ENCODE measurements around the gene ZC3H4. TPM values are rescaled to one million over a fixed set of nuclear protein-coding genes. Genes with fewer than 3 reads are reported as not detected.
A peak's percentile ranks its signal among the peaks of the same experiment; 100 is the strongest.

The ZC3H4 gene
- total and polyA plus RNA-seq, 12 donors, result 5.7 to 45.0 (median 23.6) TPM

DNA sequence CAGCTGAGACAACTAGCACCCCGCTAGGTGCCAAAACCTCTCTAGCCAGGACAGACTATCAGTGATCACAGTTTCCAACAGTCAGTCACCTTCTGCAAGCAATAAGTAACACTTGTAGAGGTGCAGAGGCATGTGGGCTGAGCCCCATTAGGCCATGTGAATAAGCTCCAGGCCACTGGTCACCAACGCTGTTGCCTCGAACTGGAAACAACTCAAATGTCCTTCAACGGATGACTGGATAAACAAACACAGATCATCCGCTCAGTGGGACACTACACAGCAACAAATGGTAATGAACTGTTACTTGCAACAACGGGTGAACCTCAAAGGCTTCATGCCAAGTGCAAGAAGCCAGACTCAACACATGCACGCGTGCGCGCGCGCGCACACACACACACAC lies 37.6 kb downstream of the ZC3H4 start:
- 65 to 75% (median 68%) methylated on average over 12 to 13 of the region's 13 CpGs for WGBS, 4 donors
- DNase-seq, result peak in 3 of 7 donors; percentile 37 to 51 (median 51)
- Histone ChIP-seq H3K9me3 (replicated peaks in 1 of 3) (no peaks in the 10 kb centered on the region), H3K27ac (no peak overlapping the region), H3K27me3 (no peaks in the 10 kb centered on the region), H3K36me3 (replicated peaks in 1 of 2) (peaks cover 0 to 67% of the 10 kb centered on the region in 2 donors), H3K4me1 (replicated peaks in 1 of 2) (peaks cover 0 to 8% of the 10 kb centered on the region in 2 donors), H3K4me3 (no peak overlapping the region)
- intact Hi-C loops (cut with DNase I), result loop anchor here in 1 of 2 donors (5.0 kb wide), 1 partner anchor 51 kb away; no protein-coding TSS in a partner anchor
- TF ChIP-seq, protein P1, sequence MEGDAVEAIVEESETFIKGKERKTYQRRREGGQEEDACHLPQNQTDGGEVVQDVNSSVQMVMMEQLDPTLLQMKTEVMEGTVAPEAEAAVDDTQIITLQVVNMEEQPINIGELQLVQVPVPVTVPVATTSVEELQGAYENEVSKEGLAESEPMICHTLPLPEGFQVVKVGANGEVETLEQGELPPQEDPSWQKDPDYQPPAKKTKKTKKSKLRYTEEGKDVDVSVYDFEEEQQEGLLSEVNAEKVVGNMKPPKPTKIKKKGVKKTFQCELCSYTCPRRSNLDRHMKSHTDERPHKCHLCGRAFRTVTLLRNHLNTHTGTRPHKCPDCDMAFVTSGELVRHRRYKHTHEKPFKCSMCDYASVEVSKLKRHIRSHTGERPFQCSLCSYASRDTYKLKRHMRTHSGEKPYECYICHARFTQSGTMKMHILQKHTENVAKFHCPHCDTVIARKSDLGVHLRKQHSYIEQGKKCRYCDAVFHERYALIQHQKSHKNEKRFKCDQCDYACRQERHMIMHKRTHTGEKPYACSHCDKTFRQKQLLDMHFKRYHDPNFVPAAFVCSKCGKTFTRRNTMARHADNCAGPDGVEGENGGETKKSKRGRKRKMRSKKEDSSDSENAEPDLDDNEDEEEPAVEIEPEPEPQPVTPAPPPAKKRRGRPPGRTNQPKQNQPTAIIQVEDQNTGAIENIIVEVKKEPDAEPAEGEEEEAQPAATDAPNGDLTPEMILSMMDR (IDR thresholded peaks at IDR 0.05), result no peak
- TF ChIP-seq POLR2A (IDR thresholded peaks at IDR 0.05), result no peak

DNA sequence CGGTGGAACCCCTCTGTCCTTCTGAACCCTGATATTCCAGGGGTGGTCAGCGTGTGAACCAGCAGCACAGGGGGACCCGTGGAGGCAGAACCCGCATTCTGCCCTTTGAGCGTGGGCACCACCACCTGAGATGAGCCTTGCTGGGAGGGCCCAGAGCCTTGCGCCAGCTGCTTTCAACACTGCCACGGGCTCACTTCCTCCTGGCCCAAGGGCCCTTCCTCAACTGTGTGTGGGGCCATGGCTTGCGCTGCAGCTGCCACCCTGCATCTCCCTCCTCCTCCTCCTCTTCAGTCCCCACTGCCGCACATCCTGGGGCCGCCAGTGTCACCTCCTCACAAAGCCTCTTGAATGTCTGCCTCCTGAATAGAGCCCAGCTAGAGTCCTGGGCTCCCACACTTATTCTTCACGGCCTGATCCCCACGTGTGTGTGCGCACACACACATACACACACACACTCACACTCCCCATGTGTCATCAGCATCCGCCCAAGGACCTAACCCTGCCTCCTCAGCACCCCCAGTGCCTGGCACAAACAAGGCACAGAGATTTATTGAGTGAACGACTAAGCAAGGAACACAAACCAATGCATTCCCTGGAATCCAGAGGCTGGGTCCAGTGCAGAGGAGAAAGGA lies 38.3 kb downstream of the ZC3H4 start:
- peak in 1 of 7 donors; percentile 15 for DNase-seq
- Histone ChIP-seq H3K27ac (no peak overlapping the region), H3K9me3 (replicated peaks in 1 of 3) (no peaks in the 10 kb centered on the region), H3K4me1 (replicated peaks in 1 of 2) (peaks cover 0 to 8% of the 10 kb centered on the region in 2 donors), H3K4me3 (no peak overlapping the region), H3K36me3 (replicated peaks in 1 of 2) (peaks cover 0 to 67% of the 10 kb centered on the region in 2 donors), H3K27me3 (no peaks in the 10 kb centered on the region)
- intact Hi-C loops (cut with DNase I), result loop anchor here in 1 of 2 donors (5.0 kb wide), 1 partner anchor 52 kb away; no protein-coding TSS in a partner anchor
- 71 to 81% (median 76%) methylated on average over 12 to 15 of the region's 15 CpGs for WGBS, 4 donors
- no peak for TF ChIP-seq POLR2A (IDR thresholded peaks at IDR 0.05)
- TF ChIP-seq, protein P1 (IDR thresholded peaks at IDR 0.05), result no peak

DNA sequence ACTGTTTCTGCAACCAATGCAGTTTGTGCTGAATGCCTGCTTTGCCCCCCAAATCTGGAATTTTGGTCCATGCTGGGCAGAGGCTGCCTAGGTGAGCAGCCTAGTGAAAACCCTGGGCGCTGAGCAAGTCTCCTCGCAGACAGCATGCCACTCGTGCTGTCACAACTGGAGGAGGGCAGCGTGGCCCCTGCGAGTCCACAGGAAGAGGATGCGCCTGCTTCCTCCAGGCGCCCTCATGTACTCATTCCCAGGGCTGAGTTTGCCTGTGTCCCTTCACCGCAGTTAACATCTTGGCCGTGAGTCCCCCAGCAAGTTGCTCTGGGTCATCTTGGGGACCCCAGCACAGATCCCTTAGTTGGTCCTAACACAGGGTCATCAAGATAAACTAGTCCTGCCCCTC lies 39.0 kb downstream of the ZC3H4 start:
- no peak overlapping the region for H3K27ac ChIP-seq
- TF ChIP-seq, protein P1 (IDR thresholded peaks at IDR 0.05), result no peak
- TF ChIP-seq POLR2A (IDR thresholded peaks at IDR 0.05), result no peak
- no peaks in the 10 kb centered on the region for H3K9me3 ChIP-seq (replicated peaks in 1 of 3)
- peaks cover 0 to 4% of the 10 kb centered on the region in 2 donors for H3K4me1 ChIP-seq (replicated peaks in 1 of 2)
- peaks cover 0 to 67% of the 10 kb centered on the region in 2 donors for H3K36me3 ChIP-seq (replicated peaks in 1 of 2)
- no peak overlapping the region for H3K4me3 ChIP-seq
- DNase-seq, result no peak
- no peaks in the 10 kb centered on the region for H3K27me3 ChIP-seq
- intact Hi-C loops (cut with DNase I), result loop anchor here in 1 of 2 donors (5.0 kb wide), 1 partner anchor 53 kb away; no protein-coding TSS in a partner anchor
- 67 to 100% (median 78%) methylated on average over 2 to 9 of the region's 9 CpGs for WGBS, 4 donors

DNA sequence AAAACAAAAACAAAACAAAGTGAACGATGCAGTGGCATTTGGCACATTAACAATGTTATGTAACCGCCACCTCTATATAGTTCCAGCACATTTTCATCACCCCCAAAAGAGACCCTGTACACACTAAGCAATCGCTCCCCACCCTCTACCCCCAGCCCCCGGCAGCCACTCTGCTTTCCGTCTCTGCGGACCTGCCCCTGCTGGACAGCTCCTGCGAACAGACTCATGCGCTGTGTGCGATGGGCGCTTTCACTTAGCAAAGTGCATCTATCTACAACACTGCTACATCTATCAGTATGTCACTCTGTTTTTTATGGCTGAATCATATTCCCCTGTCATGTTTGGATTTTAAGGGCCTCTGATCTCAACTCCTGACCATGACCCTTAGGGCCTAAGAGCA lies 40.0 kb downstream of the ZC3H4 start:
- no peak for TF ChIP-seq POLR2A (IDR thresholded peaks at IDR 0.05)
- TF ChIP-seq, protein P1 (IDR thresholded peaks at IDR 0.05), result no peak
- Histone ChIP-seq H3K36me3 (replicated peaks in 1 of 2) (peaks cover 0 to 67% of the 10 kb centered on the region in 2 donors), H3K27me3 (no peaks in the 10 kb centered on the region), H3K27ac (no peak overlapping the region), H3K4me3 (no peak overlapping the region), H3K9me3 (replicated peaks in 1 of 3) (no peaks in the 10 kb centered on the region), H3K4me1 (replicated peaks in 1 of 2) (no peaks in the 10 kb centered on the region)
- DNase-seq, result no peak
- 92 to 94% (median 93%) methylated on average over 2 to 10 of the region's 10 CpGs for WGBS, 4 donors
- intact Hi-C loops (cut with DNase I), result no loop called here

Measured in adrenal gland (tissue), 12 donors.